ENCODE measurements around the gene AVL9.

The AVL9 gene

DNA sequence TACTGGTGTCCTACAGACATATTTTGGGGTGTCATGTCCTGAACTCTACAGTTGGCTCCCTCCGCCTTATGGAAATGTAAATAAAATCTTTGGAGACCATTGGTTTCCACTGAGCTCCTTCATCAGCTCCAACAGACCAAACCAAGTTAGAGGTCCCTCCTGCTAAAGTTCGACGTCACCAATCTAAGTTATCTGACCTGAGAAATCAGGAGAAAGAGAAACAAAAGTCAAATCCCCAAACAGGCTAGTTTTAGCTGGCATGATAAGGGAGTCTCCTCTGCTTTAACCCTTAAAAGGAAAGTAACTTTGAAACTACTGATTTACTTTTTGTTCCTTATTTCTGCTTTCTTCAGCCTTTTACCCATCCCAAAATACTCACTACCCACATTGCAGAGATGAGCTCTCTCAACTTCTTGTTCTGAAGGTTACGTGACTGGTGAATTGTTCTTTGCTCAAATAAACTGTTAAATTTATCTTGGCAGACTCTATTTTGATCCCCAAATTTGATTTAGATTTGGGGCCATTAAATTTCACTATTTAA is 39.9 kb downstream of the AVL9 start:
- DNase-seq (ENCODE audit: low spot score) = no peak

DNA sequence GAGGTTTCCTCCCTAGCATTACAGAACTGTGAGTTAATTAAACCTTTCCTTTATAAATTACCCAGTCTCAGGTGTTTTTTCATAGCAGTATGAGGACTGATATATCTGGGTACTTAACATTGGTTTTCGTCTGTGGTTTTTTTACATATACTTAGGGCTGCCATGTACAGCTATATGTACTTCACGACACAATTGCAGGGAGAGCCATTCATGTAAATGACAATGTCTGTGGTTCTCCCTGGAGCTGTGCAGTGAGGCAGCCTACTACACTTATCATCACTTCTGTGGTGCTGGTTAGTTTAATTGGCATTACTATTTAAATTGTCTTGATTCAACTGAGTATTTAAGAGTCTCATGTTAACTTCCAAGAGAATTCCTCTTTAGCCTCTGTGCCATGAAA is 40.7 kb downstream of the AVL9 start:
- DNase-seq (ENCODE audit: low spot score) = no peak

DNA sequence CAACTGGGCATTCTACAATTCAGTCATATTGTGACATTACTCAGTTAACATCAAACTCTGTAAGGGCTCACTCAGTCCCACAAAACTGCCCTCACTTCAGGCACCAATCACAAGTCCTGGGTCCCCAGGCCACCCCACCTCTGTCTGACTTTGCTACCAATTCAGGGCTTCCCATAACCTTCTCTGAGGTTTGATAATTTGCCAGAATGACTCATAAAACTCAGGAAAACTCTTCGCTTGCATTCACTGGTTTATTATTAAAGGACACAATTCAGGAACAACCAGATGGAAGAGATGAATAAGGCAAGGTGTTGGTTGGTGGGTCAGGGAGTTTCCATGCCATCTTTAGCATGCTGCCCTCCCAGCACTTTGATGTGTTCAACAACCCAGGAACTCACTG is 41.3 kb downstream of the AVL9 start:
- DNase-seq (ENCODE audit: low spot score) = no peak

DNA sequence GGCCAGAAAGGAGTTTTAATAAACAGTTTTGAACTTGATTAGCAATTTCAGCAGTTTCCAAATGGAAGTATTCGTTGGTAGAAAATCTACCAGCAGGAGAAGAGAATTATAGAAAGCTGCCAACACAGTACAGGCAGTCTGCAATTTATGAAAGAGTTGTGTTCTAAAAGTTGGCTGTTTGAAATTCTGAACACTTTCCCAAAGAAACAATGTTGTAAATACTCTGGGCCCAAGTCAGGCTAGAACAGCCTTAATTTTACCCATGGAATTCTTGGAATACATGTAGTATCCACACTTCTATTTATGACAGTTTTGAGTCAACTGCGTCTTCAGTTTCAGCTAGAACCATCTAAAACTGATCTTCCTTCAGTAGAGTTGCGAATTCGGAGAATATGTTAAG is 42.5 kb downstream of the AVL9 start:
- no peak for DNase-seq (ENCODE audit: low spot score)

DNA sequence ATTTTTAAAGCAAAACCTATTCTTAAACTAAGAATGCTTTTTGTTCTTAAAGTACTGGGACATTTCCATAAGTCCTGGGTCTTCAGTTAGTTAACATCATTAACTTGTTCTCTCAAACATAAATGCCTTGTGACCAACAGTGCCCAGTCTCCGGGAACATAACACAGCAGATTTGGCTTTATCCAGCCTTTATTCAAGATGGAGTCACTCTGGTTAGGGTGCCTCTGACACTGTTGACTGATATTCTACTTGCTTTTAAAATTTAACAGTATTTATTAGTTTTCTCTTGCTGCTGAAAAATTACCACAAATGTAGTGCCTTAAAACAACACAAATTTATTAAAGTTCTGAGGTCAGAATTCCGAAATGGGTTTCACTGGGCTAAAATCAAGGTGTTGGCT is 44.1 kb downstream of the AVL9 start:
- DNase-seq (ENCODE audit: low spot score) = no peak

DNA sequence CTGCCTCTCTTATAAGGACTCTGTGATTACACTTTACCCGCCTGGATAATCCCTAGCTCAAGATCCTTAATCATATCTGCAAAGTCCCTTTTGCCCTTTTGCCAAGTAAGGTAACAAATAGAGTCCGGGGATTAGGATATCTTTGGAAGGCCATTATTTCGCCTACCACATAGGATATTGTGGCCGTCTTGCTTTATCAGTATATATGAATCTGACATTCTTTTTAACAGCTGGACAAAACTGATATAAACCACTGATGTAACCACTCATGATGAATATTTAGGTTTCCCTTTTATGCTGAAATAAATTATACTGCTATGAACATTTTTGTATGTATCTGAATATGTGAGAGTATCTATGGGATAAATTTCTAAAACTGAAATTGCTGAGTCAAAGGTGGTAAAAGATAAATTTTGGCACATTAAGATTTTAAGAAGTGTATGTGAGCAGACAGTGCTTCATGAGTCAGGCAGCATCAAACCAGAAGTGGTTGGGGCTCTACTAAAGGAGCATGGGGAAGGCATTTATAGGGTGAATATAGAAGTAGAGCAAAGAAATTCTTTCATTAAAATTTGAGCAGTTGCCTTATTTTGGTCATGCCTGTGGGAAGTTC is 44.7 kb downstream of the AVL9 start:
- DNase-seq (ENCODE audit: low spot score) = no peak

DNA sequence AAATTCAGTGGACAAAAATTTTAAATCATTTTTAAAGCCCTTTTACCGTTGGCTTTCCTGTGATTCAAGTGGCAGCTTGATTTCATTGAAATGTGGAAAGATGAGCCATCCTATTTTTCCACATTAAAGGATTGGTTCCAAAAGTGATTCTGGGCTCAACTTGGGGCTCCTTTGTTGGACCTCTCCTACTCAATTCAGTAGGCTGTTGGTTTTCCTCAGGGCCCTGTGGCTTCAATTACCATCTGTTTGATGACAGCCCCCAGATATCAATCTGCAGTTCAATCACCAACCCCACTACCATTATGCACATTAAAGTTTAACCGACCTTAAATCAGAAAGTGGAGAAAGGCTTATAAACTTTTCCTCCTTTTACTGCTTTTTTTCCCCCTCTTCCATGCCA is 47.3 kb downstream of the AVL9 start:
- no peak for DNase-seq (ENCODE audit: low spot score)

DNA sequence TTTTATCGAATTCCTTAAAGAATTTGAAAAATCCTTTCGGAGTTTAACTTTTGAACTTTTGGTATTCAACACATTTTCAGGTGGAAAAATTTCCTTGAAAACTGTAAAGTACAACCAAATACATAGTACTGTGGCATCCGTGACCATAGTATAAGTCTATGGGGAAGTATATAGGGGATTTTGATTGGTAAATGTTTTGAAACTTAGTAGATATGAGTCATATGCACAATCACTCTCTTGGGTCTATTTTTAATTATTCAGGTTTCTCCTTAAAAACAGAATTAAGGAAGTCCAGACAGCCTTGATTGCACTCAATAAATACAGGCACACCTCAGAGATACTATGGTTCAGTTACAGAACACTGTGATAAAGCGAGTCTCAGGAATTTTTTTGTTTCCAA is 64.2 kb downstream of the AVL9 start:
- no peak for DNase-seq (ENCODE audit: low spot score)

DNA sequence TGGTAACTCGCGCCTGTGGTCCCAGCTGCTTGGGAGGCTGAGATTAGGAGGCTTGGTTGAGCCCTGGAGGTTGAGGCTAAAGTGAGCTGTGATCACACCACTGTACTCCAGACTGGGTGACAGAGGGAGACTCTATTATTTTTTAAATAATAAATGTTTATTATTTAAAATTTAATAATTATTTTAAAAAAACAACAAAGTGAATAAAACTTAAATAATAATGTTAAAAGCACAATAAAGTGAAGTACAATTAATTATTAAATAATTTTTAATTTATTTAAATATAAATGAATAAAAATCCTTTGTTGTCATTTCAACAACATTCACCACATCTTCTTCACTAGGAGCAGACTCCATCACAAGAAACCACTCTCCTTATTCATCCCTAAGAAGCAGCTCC is 64.8 kb downstream of the AVL9 start:
- no peak for DNase-seq (ENCODE audit: low spot score)

DNA sequence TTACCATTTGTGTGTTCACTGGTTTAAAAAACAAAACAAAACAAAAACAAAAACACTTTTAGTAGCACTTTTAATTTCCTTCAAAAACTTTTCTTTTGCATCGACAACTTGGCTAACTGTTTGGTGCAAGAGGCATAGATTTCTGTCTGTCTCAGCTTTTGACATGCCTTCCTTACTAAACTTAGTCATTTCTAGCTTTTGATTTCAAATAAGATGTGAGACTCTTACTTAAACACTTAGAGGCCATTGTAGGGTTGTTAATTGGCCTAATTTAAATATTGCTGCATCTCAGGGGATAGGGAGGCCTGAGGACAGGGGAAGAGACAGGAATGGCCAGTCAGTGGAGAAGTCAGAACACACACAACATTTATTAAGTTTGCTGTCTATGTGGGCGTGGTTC is 66.3 kb downstream of the AVL9 start:
- no peak for DNase-seq (ENCODE audit: low spot score)

DNA sequence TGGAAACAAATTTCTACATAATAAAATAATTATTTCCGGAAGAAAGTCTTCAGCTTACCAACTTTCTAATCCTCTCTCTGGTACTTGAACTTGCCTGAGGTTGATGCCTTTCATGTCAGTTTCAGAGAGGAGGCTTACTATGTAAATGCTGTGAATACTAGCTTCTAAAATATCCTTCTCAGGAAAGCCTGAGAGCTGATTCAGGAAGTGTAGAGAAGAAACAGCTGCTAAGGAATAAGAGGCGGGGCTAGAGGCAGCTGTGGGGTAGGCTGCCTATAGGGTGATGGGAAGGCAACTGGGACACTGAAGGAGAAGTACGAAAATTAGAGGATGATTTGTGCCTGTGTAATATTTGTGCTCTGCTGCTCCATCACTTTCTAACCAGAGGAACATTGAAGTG is 69.3 kb downstream of the AVL9 start:
- no peak for DNase-seq (ENCODE audit: low spot score)

DNA sequence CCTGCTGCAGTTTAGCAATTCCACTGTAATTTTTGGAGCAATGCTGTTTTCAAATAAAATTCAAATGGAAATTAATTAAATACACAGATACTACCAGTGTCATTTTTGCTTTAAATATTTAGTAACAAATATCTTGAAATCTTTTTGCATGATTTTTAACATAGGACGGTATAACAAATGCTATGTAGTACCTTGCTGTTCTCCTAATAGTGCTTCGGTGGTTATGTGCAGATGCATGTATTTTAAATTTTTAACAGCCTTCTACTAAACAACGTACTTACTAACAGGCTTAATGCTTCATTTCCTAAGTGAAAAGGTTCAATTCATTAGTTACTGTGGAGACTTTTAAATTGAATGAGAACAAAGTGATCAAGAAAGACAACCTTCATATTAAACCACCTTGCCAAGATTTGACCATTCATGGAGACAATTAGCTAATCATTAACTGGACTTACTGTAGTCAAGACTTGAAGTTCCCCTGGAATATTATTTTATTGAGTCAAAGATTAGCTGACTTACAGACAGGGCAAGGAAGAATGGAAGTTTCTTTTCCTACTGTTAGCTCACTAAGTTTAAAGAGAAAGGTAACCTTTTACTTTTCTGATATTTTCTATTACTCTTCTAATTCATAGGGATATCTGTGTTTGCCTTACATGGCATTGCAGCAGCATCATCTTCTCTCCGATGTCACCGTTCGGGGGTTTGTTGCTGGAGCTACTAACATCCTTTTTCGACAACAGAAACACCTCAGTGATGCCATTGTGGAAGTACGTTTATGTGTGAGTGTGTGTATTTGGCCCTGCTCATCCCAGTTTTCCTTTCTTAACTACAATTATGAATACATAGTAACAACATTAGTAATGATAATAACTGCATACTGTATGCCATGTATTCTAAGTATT is 74.3 kb downstream of the AVL9 start:
- DNase-seq (ENCODE audit: low spot score) = no peak

DNA sequence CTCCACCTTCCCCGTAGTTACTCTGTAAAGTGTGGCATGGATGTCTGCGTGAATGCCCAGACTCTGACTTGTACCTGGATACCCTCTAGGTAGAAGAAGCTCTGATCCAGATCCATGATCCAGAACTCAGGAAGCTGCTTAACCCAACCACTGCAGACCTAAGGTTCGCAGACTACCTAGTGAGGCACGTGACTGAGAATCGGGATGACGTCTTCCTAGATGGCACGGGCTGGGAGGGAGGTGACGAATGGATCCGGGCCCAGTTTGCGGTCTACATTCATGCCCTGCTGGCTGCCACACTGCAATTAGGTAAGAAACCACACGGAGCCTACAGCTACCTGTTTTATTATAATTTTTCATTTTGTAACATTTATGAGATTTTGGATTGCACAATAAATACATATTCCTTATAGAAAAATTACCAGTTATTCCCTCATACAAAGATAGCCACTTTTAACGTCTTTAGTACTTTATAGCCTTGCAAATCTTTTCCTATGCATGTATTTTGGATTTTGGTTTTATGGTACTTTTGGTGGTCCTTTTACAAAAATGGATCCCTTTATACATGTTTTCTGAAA is 77.9 kb downstream of the AVL9 start:
- no peak for DNase-seq (ENCODE audit: low spot score)

DNA sequence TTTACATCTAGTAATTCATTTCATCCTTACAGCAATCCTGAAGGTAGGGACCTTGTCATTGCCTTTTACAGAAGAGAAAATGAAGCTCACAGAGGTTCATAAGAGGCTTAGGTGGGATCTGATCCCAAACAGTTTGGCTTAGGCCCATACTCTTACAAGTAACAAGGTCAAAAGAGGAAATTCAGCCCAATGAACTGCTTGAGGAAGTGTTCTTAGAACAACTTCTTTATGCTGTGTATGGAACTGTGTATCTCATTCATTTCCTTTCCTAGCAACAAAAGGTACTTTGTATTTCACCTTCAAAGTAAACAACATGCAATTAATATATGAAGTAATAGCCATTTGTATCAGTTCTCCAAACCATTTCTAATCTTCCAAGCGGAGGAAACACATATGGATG is 79.3 kb downstream of the AVL9 start:
- no peak for DNase-seq (ENCODE audit: low spot score)

DNA sequence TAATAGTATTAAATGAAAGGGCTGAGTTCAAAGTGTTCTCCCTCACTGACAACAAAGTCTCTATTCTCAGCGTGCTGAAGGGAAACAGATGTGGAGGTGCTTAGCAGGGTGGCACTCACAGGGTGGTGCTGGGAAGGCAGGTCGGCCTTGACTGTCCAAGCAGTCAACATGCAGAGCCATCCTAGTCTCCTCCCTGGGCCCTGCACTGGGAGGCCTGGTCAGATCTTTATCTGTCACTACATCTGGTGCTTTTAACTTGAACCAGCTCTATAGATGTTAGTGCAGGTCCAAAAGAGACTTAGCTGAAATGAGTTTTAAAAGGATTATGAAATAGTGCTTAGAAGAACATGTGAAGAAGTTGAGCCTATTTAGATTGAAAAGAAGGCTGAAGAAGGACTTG is 82.1 kb downstream of the AVL9 start:
- no peak for DNase-seq (ENCODE audit: low spot score)

DNA sequence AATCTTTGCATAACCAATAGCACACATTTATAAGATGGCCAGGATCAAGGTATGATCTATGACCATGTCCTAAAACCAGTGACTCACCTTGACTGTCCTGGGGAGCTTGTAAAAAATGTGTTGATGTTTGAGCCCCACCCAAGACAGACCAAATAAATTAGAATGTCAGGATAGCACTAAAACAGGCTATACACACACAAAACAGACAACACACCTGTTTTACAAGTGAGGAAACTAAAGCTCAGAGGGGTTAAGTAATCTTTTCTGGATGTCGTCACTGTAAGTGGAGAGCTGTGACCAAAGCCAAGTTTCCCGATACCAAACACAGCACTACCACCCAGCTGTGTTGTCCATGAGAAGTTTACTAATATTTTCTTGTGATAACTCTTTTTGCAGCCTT is 84.5 kb downstream of the AVL9 start:
- DNase-seq (ENCODE audit: low spot score) = no peak

DNA sequence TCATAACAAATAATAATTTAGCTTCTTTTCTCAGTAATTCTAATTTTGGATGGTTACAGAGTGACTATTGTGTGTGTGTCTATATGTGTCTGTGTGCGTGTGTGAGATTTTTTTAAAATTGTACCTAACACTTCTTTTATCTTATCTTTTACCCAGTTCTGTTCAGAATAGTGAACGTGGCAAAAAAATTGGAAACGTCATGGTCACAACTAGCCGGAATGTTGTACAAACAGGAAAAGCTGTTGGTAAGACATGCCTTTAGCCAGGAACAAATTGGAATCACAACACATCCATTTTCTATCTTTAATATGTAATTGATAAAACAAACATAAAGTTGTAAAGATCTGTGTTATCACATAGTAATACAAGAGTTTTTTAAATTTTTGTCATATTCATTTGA is 85.4 kb downstream of the AVL9 start:
- no peak for DNase-seq (ENCODE audit: low spot score)

DNA sequence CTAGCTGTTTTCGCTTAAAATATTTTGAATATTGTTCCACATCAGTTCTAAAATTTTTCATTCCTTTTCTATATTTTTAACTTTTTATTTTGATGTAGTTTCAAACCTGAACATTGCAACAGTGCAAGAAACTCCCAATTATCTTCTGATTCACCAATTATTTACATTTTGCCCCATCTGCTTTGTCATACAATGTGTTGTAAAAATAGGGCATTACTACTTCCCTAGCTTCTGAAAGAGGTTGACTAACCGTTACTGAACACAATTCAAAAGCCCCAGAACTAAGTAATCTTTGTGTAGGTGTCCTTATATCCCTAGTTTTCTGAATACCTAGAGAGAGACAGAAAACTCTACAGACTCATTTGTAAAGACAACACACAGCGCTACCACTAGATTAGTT is 86.7 kb downstream of the AVL9 start:
- DNase-seq (ENCODE audit: low spot score) = no peak

DNA sequence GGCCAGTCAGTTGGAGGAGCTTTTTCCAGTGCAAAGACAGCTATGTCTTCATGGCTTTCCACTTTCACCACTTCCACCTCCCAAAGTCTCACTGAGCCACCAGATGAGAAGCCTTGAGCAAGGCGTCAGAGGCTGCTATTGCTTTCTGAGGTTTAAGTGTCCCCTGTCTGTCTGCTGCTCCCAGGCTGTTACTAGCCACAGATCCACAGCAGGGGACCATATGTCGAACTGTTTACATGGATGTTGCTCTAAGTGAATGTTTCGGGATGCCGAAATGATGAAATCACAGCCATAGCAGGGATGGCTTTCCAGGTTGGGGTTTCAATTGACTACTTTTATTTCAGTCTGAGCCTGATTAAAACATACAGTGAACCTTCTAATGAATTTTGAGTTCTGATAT is 88.5 kb downstream of the AVL9 start:
- no peak for DNase-seq (ENCODE audit: low spot score)

DNA sequence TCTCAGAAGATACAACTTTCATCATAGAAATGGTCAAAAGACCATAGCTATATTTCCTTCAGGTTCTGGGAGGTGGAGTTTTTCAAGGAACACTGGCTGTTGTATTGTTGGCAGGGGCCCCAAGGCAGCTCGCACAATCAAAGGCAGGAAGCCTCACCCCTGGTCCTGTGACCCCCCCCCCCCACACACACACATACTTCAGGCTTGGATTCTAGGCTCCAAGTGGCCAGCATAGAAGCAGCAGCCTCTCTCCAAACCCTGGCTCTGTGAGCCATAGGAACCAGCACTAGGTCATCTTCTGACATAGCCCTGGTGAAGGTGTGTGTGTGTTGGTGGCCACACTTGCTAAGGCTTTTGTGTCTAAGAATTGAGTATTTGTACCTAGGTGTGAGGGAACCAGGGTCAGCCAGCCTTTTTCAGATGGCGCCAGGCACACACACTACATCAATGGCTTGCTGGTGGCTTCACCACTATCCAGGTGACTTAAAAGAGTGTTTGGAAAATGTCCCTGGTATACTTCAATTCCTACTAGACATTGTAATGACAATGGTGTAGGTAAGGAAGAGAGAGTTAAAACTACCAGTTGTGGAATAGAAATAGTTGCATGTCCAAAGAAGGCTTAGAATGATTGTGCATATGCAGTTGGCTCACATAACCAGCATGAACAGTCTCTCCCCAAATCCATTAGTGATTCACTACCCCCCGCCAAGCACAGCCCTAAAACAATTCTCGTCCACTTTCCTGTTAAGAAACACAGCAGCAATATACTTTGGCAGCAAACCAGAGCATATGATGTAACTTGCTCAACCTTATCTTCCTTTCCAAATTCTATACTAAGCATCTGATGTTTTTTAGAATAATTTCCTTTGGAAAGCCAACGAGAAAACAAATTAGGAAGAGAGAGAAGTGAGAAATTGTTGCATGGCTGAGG is 91.3 kb downstream of the AVL9 start:
- no peak for DNase-seq (ENCODE audit: low spot score)

DNA sequence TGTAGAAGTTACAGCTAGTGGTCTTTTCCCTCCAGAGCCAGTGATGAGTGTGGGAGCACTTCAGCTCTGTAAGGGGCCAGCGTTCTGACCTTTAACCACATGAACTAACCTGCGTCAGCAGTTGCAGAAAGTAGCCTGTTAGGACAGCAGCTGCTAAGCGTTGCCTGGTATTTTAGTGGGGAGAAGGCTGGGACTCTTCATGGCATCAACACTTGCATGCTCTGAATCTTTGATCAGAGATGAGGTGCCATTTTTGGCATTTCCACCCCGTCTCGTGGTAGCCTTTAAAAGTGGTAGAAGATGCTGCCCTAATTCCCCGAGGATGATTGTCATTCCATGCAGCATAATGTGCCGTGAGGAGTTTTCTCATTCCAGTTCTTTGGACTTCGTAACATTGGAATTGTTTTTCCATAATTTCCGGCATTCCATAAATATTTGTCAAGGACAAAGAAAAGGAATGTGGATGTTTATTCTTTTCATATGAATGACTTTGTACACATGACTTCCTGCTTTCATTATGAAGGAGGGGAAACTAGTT is 92.2 kb downstream of the AVL9 start:
- no peak for DNase-seq (ENCODE audit: low spot score)

DNA sequence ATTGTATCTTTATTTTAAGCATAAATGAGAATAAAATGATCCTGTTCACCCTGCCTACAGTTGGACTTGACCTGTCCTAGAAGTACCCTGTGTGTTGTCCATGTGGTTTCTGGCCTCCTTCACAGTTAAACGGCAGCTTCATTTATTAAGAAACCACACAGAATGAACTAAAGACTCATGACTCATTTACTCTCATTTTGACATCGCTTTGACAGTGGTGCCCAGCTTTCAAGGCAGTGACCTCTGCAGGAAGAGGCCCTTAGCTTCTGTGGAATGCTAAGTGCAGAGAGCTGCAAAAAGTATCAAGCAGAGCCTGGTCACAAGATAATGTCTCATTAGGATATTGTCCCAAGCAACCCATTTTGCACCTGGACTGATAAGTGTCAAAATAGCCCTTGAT is 93.4 kb downstream of the AVL9 start:
- DNase-seq (ENCODE audit: low spot score) = no peak

All from cerebellar cortex (tissue), 1 donor.